Endometrial microvascular endothelial cells (primary cell): ENCODE results near the gene CSHL1. TPM values are rescaled to one million over a fixed set of nuclear protein-coding genes. Genes with fewer than 3 reads are reported as not detected.

Experiments used
- in situ Hi-C: cut with HindIII; loops from 2 replicates; pipeline ENCODE4 v1.10.0; 2017; ENCODE audit warnings: low sequenced_read_pairs, low pct_unique_long_range_greater_than_20kb; ENCODE audit errors: inconsistent ontology term
- total RNA-seq: library from RNA; depleted of rRNA; stranded (reverse); fragments of >200 nt; gene quantifications from one replicate; pipeline ENCODE4 v1.2.3, GENCODE V29; 2015; ENCODE audit errors: inconsistent ontology term

CSHL1 gene
- not detected for total RNA-seq

GRCh38 chr17:63911041-63911635, at the start of gene CSHL1:
Gene CSHL1, minus strand, starts transcription at chr17:63911258. Its CDS starts 62 bp downstream, at chr17:63911196.
- in situ Hi-C loops = no loop called here

- in situ Hi-C loops = no loop called here
Observed at GRCh38 chr17:63960430-63960829, 49.4 kb upstream of the CSHL1 start.

- in situ Hi-C loops = no loop called here
Observed at GRCh38 chr17:63960006-63960405, 48.9 kb upstream of the CSHL1 start.

- in situ Hi-C loops = no loop called here
Observed at GRCh38 chr17:63956296-63956920, 45.4 kb upstream of the CSHL1 start.

- in situ Hi-C loops = no loop called here
Observed at GRCh38 chr17:63955791-63956190, 44.7 kb upstream of the CSHL1 start.

- in situ Hi-C loops = no loop called here
Observed at GRCh38 chr17:63955232-63955631, 44.2 kb upstream of the CSHL1 start.

GRCh38 chr17:63954402-63955063, 43.5 kb upstream of the CSHL1 start:
- in situ Hi-C loops = no loop called here

- in situ Hi-C loops = no loop called here
Observed at GRCh38 chr17:63950940-63951907, 40.2 kb upstream of the CSHL1 start.

GRCh38 chr17:63949576-63950250, 38.7 kb upstream of the CSHL1 start:
- in situ Hi-C loops = no loop called here

- in situ Hi-C loops = no loop called here
Observed at GRCh38 chr17:63948521-63948920, 37.5 kb upstream of the CSHL1 start.

- in situ Hi-C loops = no loop called here
Observed at GRCh38 chr17:63947711-63948330, 36.8 kb upstream of the CSHL1 start.

GRCh38 chr17:63946440-63947363, 35.6 kb upstream of the CSHL1 start:
- in situ Hi-C loops = no loop called here

- in situ Hi-C loops = no loop called here
Observed at GRCh38 chr17:63945784-63946439, 34.9 kb upstream of the CSHL1 start.

GRCh38 chr17:63944736-63945499, 33.9 kb upstream of the CSHL1 start:
- in situ Hi-C loops = no loop called here

GRCh38 chr17:63943745-63944144, 32.7 kb upstream of the CSHL1 start:
- in situ Hi-C loops = no loop called here

- in situ Hi-C loops = no loop called here
Observed at GRCh38 chr17:63942309-63942985, 31.4 kb upstream of the CSHL1 start.
